HepG2 (cell line): ENCODE results near the gene IGF2BP3. TPM values are rescaled to one million over a fixed set of nuclear protein-coding genes. Genes with fewer than 3 reads are reported as not detected.

Experiments
- ARNTL ChIP-seq: sonication (generic); formaldehyde crosslinking; IDR thresholded peaks from 2 replicates; pipeline ENCODE4 v1.4.0; 2020; ENCODE audit warnings: mild to moderate bottlenecking, missing genetic modification reagents
- BCL6 ChIP-seq: IDR thresholded peaks from 2 replicates; pipeline ENCODE4 v1.6.1; 2016; ENCODE audit warnings: missing genetic modification reagents, missing compliant biosample characterization
- BRD4 ChIP-seq: sonication (generic); formaldehyde crosslinking; IDR thresholded peaks from 2 replicates; pipeline ENCODE4 v1.4.0; 2020; ENCODE audit warnings: missing genetic modification reagents
- FOXC1 ChIP-seq: sonication (generic); formaldehyde crosslinking; IDR thresholded peaks from 2 replicates; pipeline ENCODE4 v1.8.0; 2022; ENCODE audit warnings: mild to moderate bottlenecking, missing genetic modification reagents, borderline replicate concordance
- GATA4 ChIP-seq: sonication (generic); IDR thresholded peaks from 2 replicates; pipeline ENCODE4 v1.6.1; 2016; ENCODE audit warnings: antibody characterized with exemption, low read depth, borderline replicate concordance
- HNRNPLL ChIP-seq: fragments of 200-400 bp; formaldehyde crosslinking; IDR thresholded peaks from 2 replicates; pipeline ENCODE4 v1.6.1; 2017; ENCODE audit warnings: mild to moderate bottlenecking, low read depth, low read length; ENCODE audit not compliant: poor library complexity, severe bottlenecking
- KDM6A ChIP-seq: IDR thresholded peaks from 2 replicates; pipeline ENCODE4 v1.6.1; 2016; ENCODE audit warnings: low read depth
- LCORL ChIP-seq, 2 experiments: fragments of 450-650 bp in 1 of 2; sonication (generic) in 1 of 2; formaldehyde crosslinking in 1 of 2; IDR thresholded peaks; 2 replicates each; pipeline versions ENCODE4 v1.5.0 to v1.6.1; 2017 to 2020; ENCODE audit warnings: antibody characterized with exemption in 1 of 2, missing genetic modification reagents in 1 of 2
- MIER2 ChIP-seq: IDR thresholded peaks from 2 replicates; pipeline ENCODE4 v1.6.1; 2016; ENCODE audit warnings: missing biosample characterization, missing genetic modification reagents
- NR2F2 ChIP-seq: IDR thresholded peaks from 2 replicates; pipeline ENCODE4 v1.6.1; 2012; ENCODE audit warnings: low read depth, inconsistent platforms, borderline replicate concordance
- PAXIP1 ChIP-seq: sonication (generic); formaldehyde crosslinking; conservative IDR thresholded peaks from 2 replicates; pipeline ENCODE4 v1.4.0; 2020; ENCODE audit warnings: mild to moderate bottlenecking, missing genetic modification reagents, moderate library complexity
- PRDM15 ChIP-seq: sonication (generic); formaldehyde crosslinking; IDR thresholded peaks from 2 replicates; pipeline ENCODE4 v1.4.0; 2020; ENCODE audit warnings: missing genetic modification reagents
- RXRA ChIP-seq: sonication (generic); formaldehyde crosslinking; IDR thresholded peaks from 2 replicates; pipeline ENCODE4 v1.5.1; 2020; ENCODE audit warnings: missing genetic modification reagents
- TBX3 ChIP-seq: fragments of 450-650 bp; IDR thresholded peaks from 2 replicates; pipeline ENCODE4 v1.6.1; 2017; ENCODE audit warnings: antibody characterized with exemption, mild to moderate bottlenecking, inconsistent platforms, borderline replicate concordance
- ZBTB34 ChIP-seq: sonication (generic); formaldehyde crosslinking; IDR thresholded peaks from 2 replicates; pipeline ENCODE4 v1.8.0; 2022; ENCODE audit warnings: mild to moderate bottlenecking, missing genetic modification reagents
- ZNF333 ChIP-seq: sonication (generic); formaldehyde crosslinking; IDR thresholded peaks from 2 replicates; pipeline ENCODE4 v1.4.0; 2020; ENCODE audit warnings: mild to moderate bottlenecking, missing genetic modification reagents, borderline replicate concordance
- ZNF564 ChIP-seq: sonication (generic); formaldehyde crosslinking; IDR thresholded peaks from 2 replicates; pipeline ENCODE4 v1.8.1; 2023; ENCODE audit warnings: mild to moderate bottlenecking, missing genetic modification reagents
- ZNF580 ChIP-seq: IDR thresholded peaks from 2 replicates; pipeline ENCODE4 v1.6.1; 2016; ENCODE audit warnings: low read depth, borderline replicate concordance
- ZNF652 ChIP-seq: IDR thresholded peaks from 2 replicates; pipeline ENCODE4 v1.6.1; 2016; ENCODE audit warnings: low read depth, borderline replicate concordance
- ZNF772 ChIP-seq: sonication (generic); formaldehyde crosslinking; IDR thresholded peaks from 2 replicates; pipeline ENCODE4 v1.5.0; 2020; ENCODE audit warnings: mild to moderate bottlenecking, missing genetic modification reagents
- ZNF878 ChIP-seq: sonication (generic); formaldehyde crosslinking; IDR thresholded peaks from 2 replicates; pipeline ENCODE4 v1.8.1; 2023; ENCODE audit warnings: mild to moderate bottlenecking, missing genetic modification reagents, moderate library complexity
- polyA plus RNA-seq, 8 experiments: library from polyadenylated mRNA; depleted of rRNA in 3 of 8; stranded (reverse) in 7 of 8; unstranded in 1 of 8; fragments of >200 nt; fragmentation: Illumina TruSeq in 4 of 8; extraction: Trizol in 4 of 8; gene quantifications; 2 replicates each; pipeline versions ENCODE4 v1.2.1 to v1.2.3, GENCODE V29; 2011 to 2016; ENCODE audit warnings: low read depth in 4 of 8, missing spikeins in 1 of 8, mixed read lengths in 1 of 8; ENCODE audit not compliant: insufficient read depth in 1 of 8
- total RNA-seq, 5 experiments: library from RNA; depleted of rRNA; stranded (reverse); fragments of >200 nt; fragmentation: Illumina TruSeq; extraction: Trizol; gene quantifications; 2 replicates each; pipeline ENCODE4 v1.2.3, GENCODE V29; 2016; ENCODE audit warnings: low read depth in 1 of 5

Gene IGF2BP3
- total and polyA plus RNA-seq, 2 of the 13 experiments (the other 11 are each of a cell fraction or from before 2014, with no cell fraction given) = 37.7 to 39.5 TPM

- TF ChIP-seq ZNF580 (CRISPR knock-in tag) (no peak), ZNF772 (CRISPR knock-in tag) (0 out of 2 replicates have a peak, but pooled peaks have one; percentile 41), HNRNPLL (no peak), ZNF564 (0 out of 2 replicates have a peak, but pooled peaks have one; percentile 60), LCORL (IDR thresholded peaks at IDR 0.05) (no peak), LCORL (CRISPR knock-in tag; IDR thresholded peaks at IDR 0.05) (peak; percentile 56; the same call in 1 of the 2 replicates), TBX3 (peak; percentile 81; the same call in 1 of the 2 replicates), GATA4 (peak; percentile 86; the same call in 1 of the 2 replicates), MIER2 (CRISPR knock-in tag) (peak; percentile 78), KDM6A (peak; percentile 35; the same call in 1 of the 2 replicates), ZBTB34 (CRISPR knock-in tag) (peak; percentile 96), FOXC1 (CRISPR knock-in tag) (peak; percentile 33; the same call in 1 of the 2 replicates), RXRA (peak; percentile 57; the same call in 1 of the 2 replicates), ARNTL (CRISPR knock-in tag) (peak; percentile 58; the same call in 1 of the 2 replicates), ZNF878 (peak; percentile 55; the same call in 1 of the 2 replicates), BRD4 (0 out of 2 replicates have a peak, but pooled peaks have one; percentile 61), PRDM15 (no peak), PAXIP1 (CRISPR knock-in tag) (peak; percentile 88), ZNF333 (CRISPR knock-in tag) (no peak), NR2F2 (peak; percentile 97), ZNF652 (CRISPR knock-in tag) (peak; percentile 55; the same call in 1 of the 2 replicates), BCL6 (CRISPR knock-in tag) (peak; percentile 93)
These were observed 135.7 kb downstream of the IGF2BP3 start (continued) for GRCh38 chr7:23334482-23335056.
